Naive thymus-derived CD8-positive, alpha-beta T cell (primary cell): ENCODE measurements around the gene RNF113B. TPM values are rescaled to one million over a fixed set of nuclear protein-coding genes. Genes with fewer than 3 reads are reported as not detected.
A peak's percentile ranks its signal among the peaks of the same experiment; 100 is the strongest.

ENCODE experiments used
- ATAC-seq, 2 donors: fragments of 150-1000 bp; cut with Tn5 transposase in 1 of 2; sonication (Bioruptor Pico), chemical (Tn5 transposase) in 1 of 2; 1 replicate in 1 of 2; 2 replicates in 1 of 2; pipeline ENCODE4 v1.10.0; 2021; ENCODE audit warnings: mild to moderate bottlenecking in 2 of 2, moderate library complexity in 2 of 2
- POLR2A ChIA-PET: fragments of 350-600 bp; sonication (Branson Sonifier 250); formaldehyde crosslinking; loops from one replicate; lab custom pipeline; 2021; ENCODE audit warnings: antibody characterized with exemption; lab: Charles Lee
- DNase-seq, 10 donors: peaks; one replicate each; pipeline versions ENCODE4 v3.0.0 to v3.0.0-alpha.2; 2020 to 2022
- H3K27ac Mint-ChIP-seq, 10 donors: one replicate each; pipeline ENCODE4 v1.8.0; 2020 to 2022; ENCODE audit warnings: mild to moderate bottlenecking in 10 of 10, mixed read lengths in 10 of 10, moderate library complexity in 4 of 10, inconsistent platforms in 1 of 10
- H3K27me3 Mint-ChIP-seq, 5 donors: one replicate each; pipeline ENCODE4 v1.8.0; 2021 to 2022; ENCODE audit warnings: mixed read lengths in 5 of 5
- H3K36me3 Mint-ChIP-seq, 3 donors: one replicate each; pipeline ENCODE4 v1.8.0; 2020 to 2022; ENCODE audit warnings: mixed read lengths in 3 of 3, mild to moderate bottlenecking in 2 of 3, inconsistent platforms in 1 of 3
- H3K4me1 Mint-ChIP-seq, 4 donors: one replicate each; pipeline ENCODE4 v1.8.0; 2021 to 2022; ENCODE audit warnings: mixed read lengths in 4 of 4
- H3K4me3 Mint-ChIP-seq, 10 donors: one replicate each; pipeline ENCODE4 v1.8.0; 2020 to 2022; ENCODE audit warnings: mild to moderate bottlenecking in 10 of 10, mixed read lengths in 10 of 10, moderate library complexity in 6 of 10, inconsistent platforms in 1 of 10
- H3K9me3 Mint-ChIP-seq, 9 donors: one replicate each; pipeline ENCODE4 v1.8.0; 2020 to 2022; ENCODE audit warnings: mixed read lengths in 9 of 9, mild to moderate bottlenecking in 3 of 9, inconsistent platforms in 1 of 9, moderate library complexity in 1 of 9
- polyA plus RNA-seq, 3 donors: library from polyadenylated mRNA; unstranded; fragments of 300-500 nt; fragmentation: Illumina TruSeq; gene quantifications; one replicate each; pipeline ENCODE4 v1.2.3, GENCODE V29; 2021
- total RNA-seq, 8 experiments: library from RNA in 2 of 8; stranded (reverse) in 2 of 8; gene quantifications; one replicate each; pipeline ENCODE4 v1.2.3 and lab custom pipeline; 2021 to 2026

Gene RNF113B
- total and polyA plus RNA-seq, 5 experiments from 2014 or later = not detected

DNA sequence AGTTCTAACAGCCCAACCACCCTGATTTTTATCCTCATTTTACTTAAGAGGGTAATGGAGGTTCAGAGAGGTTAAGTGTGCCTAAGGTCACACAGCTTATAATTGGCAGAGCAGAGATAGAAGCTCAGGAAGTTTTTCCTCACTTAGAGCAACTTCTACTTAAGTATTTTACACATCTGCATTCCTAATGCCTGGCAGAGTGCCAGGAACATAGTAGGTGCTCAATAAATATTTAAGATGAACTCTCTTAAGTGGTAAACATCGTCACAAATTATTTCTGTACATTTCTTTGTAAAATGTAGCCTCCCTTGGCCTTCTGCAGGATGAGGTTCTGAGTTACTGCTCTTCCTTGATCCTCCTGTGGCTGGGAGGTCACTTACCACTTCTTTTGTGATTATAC, 19.5 kb downstream of the RNF113B start:
- ATAC-seq (no peak), DNase-seq (no peak)
- no peak overlapping the region for H3K4me3 Mint-ChIP-seq
- POLR2A ChIA-PET = no interaction called here
- H3K27ac Mint-ChIP-seq = no peak overlapping the region
- H3K27me3 Mint-ChIP-seq = peaks cover 9 to 31% (median 14%) of the 10 kb centered on the region in 5 donors
- no peaks in the 10 kb centered on the region for H3K36me3 Mint-ChIP-seq
- no peaks in the 10 kb centered on the region for H3K4me1 Mint-ChIP-seq
- H3K9me3 Mint-ChIP-seq = peaks cover 0 to 8% (median 0%) of the 10 kb centered on the region in 9 donors

DNA sequence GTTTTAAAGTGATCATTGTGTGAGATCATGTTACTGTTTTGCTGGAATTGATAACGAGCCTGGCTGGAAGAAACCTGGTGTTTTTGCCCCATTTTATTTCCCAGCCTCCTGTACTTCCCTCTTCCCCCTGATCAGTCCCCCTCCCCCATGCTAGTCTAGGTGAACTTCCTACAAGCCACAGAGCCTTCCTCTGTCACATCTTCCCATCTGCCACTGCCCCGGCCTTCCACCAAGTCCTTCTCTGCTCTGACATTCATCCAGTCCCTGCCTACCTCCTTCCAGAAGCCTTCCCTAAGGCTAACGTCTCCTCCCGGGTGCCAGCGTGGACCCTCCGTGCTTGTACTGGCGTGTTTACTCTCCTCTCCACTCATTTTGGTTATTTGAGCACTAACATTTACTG, 19.9 kb downstream of the RNF113B start:
- Mint-ChIP-seq H3K27ac (no peak overlapping the region), H3K36me3 (no peaks in the 10 kb centered on the region)
- POLR2A ChIA-PET = no interaction called here

DNA sequence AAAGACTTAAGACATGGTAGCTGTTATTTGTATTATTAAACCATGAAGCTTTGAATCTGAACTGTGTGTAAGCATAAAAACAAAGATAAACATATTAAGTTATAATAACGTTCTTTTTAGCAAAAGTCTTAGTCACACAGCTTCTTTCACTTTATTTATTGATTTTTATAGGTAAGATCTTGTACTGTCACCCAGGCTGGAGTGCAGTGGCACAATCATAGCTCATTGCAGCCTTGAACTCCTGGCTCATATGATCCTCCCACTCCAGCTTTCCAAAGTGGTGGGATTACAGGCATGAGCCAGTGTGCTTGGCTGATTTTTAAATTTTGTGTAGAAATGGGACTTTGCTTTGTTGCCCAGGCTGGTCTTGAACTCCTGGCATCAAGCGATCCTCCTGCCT, 20.8 kb downstream of the RNF113B start:
- Mint-ChIP-seq H3K4me1 (no peaks in the 10 kb centered on the region), H3K27me3 (peaks cover 10 to 45% (median 20%) of the 10 kb centered on the region in 5 donors), H3K4me3 (no peak overlapping the region), H3K9me3 (peaks cover 0 to 1% (median 0%) of the 10 kb centered on the region in 9 donors), H3K27ac (no peak overlapping the region), H3K36me3 (no peaks in the 10 kb centered on the region)
- ATAC-seq (no peak), DNase-seq (no peak)
- POLR2A ChIA-PET = no interaction called here

More for the DNA sequence above, 19.9 kb downstream of the RNF113B start:
- Mint-ChIP-seq H3K4me1 (no peaks in the 10 kb centered on the region), H3K9me3 (peaks cover 0 to 3% (median 0%) of the 10 kb centered on the region in 9 donors), H3K4me3 (no peak overlapping the region), H3K27me3 (peaks cover 9 to 35% (median 14%) of the 10 kb centered on the region in 5 donors)
- no peak for DNase-seq
- ATAC-seq = no peak

DNA sequence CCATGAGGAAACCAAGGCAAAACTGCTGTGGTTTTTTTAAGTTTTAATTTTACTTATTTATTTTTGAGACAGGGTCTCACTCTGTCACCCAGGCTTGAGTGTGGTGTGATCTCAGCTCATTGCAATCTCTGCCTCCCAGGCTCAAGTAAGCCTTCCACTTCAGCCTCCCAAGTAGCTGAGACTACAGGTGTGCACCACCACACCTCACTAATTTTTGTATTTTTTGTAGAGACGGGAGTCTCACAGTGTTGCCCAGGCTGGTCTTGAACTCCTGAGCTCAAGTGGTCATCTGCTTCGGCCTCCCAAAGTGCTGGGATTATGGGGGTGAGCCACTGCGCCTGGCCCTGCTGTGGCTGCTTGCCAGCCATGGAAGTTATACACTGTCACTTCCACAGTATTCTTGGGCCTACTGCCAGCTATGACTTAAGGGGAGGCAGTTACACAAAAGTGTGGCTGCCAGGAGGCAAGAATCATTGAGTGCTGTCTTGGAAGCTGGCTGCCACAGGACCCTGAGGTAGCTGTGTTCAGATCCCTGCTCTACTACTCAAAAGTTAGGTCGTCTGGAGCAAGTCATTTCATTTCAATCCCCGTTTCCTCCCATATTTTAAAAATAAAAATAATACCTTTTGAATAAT, 21.5 kb downstream of the RNF113B start:
- Mint-ChIP-seq H3K27me3 (peaks cover 12 to 51% (median 22%) of the 10 kb centered on the region in 5 donors), H3K4me3 (no peak overlapping the region), H3K9me3 (peaks cover 0 to 3% (median 0%) of the 10 kb centered on the region in 9 donors), H3K27ac (no peak overlapping the region), H3K4me1 (no peaks in the 10 kb centered on the region), H3K36me3 (no peaks in the 10 kb centered on the region)
- DNase-seq (no peak), ATAC-seq (no peak)
- POLR2A ChIA-PET = no interaction called here

DNA sequence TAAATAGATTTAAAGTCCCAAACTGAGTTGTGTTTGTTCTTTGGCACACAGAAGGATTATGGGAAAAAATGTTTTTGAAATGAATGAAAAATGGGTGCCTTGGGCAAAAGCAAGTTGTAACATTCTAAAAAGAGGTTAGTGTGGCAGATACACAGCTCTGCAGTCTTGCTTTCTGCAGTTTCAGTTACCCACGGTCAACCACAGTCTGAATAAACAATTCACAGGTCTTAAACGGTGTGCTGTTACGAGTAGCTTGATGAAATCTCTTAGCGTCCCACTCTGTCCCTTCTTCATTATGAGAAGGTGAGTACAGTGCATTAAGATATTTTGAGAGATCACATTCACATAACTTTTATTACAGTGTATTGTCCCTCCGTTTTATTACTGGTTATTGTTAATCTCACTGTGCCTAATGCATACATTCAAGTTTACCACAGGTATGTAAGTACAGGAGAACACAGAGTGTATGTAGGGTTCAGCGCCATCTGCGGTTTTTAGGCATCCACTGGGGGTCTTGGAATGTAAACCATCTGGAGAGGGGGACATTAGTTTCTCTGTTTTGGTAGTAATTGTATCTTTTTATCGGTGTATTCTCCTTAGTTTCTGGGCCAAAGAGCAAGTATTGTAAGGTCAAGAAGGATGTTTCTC, 26.1 kb downstream of the RNF113B start:
- ATAC-seq = no peak
- no peak for DNase-seq
- Mint-ChIP-seq H3K9me3 (peaks cover 0 to 3% (median 0%) of the 10 kb centered on the region in 9 donors), H3K36me3 (no peaks in the 10 kb centered on the region), H3K27ac (no peak overlapping the region), H3K4me1 (no peaks in the 10 kb centered on the region), H3K4me3 (no peak overlapping the region), H3K27me3 (peaks cover 24 to 59% (median 27%) of the 10 kb centered on the region in 5 donors)
- POLR2A ChIA-PET = no interaction called here

DNA sequence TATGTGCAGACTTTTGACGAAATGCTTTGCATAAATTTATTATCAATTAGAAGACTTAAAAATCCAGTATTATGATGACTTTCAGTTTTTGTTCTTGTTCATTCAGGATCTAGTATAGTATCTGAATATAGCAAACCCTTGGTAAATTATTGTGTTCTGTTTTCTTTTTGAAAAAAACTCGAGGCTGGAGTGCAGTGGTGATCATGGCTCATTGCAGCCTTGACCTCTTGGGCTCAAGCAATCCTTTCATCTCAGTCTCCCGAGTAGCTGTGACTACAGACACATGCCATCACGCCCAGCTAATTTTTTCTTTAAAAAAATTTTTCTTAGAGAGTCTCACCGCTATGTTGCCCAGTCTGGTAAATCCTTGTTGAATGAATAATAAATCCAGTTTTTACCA, 29.5 kb downstream of the RNF113B start:
- Mint-ChIP-seq H3K27me3 (peaks cover 30 to 60% (median 41%) of the 10 kb centered on the region in 5 donors), H3K4me1 (peaks cover 3 to 12% (median 5%) of the 10 kb centered on the region in 4 donors), H3K27ac (no peak overlapping the region), H3K4me3 (no peak overlapping the region), H3K9me3 (peaks cover 0 to 3% (median 0%) of the 10 kb centered on the region in 9 donors), H3K36me3 (no peaks in the 10 kb centered on the region)
- no peak for DNase-seq
- POLR2A ChIA-PET = no interaction called here
- no peak for ATAC-seq

DNA sequence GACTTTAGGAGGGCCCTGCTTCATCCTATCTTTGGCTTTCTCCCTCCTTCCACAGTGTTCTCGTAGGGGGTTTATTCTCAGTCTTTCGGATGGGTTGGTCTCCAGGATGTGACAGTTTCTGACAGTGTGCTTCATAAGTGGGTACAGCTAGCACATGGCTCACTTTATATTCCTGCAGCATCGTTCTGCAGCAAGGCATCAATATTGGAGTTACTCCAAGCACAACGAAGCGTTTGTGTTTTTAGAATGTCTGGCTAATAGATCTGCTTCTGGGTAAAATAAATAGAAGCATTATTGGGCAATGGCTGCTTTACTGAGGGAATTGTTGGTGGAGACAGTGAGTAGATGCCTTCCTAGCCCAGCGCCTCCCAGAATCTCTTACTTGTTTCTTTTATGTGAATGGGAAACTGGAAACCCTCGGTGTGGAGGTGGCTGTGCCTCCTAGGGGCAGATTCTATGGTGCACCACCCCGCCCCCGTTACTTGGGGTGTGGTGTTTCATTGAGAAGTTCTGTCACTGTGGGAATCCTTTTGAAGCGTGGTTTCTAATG, 32.2 kb downstream of the RNF113B start:
- Mint-ChIP-seq H3K36me3 (no peaks in the 10 kb centered on the region), H3K4me3 (peak overlapping the region; percentile 15 to 80 (median 49)), H3K4me1 (peaks cover 3 to 20% (median 13%) of the 10 kb centered on the region in 4 donors), H3K9me3 (peaks cover 0 to 6% (median 0%) of the 10 kb centered on the region in 9 donors), H3K27ac (no peak overlapping the region), H3K27me3 (peaks cover 35 to 65% (median 47%) of the 10 kb centered on the region in 5 donors)
- DNase-seq (no peak), ATAC-seq (no peak)
- POLR2A ChIA-PET = no interaction called here

DNA sequence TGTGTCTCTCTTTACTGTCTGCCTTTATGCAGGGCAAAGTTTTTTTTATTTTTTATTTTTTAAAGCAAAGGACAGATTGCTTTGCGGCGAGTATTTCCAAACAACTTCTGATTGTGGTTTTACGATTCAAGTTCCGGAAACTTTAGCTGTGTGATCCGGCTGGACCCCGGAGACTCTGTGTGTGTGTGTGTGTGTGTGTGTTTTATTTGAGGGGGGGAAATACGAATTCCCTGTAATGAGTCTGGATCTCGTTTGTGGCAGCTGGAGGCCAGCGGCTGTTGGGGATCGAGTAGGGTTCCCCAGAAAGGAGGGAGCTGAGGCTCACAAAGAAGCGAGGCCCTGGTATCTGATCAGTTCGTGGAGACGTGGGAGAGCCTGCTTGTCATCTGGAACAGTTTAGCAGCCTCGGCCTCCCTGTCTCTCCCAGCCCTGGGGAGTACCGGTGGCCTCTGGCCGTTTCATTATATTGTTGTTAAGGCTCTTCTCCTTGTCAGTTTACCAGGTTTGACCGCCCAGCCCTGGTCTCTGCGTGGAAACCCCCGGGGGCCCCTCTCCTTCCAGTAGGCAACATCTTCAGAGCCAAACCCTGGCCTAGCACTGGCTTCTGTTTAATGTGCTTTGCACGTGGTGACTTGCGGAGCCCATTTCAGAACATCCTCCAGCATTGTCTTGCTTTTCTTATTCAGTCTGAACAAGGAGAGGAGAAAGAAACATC, 32.9 kb downstream of the RNF113B start:
- DNase-seq (no peak), ATAC-seq (no peak)
- Mint-ChIP-seq H3K36me3 (no peaks in the 10 kb centered on the region), H3K4me3 (peak overlapping the region; percentile 61 to 80 (median 74)), H3K27ac (no peak overlapping the region), H3K9me3 (peaks cover 0 to 6% (median 0%) of the 10 kb centered on the region in 9 donors), H3K27me3 (peaks cover 37 to 61% (median 51%) of the 10 kb centered on the region in 5 donors), H3K4me1 (peaks cover 3 to 20% (median 13%) of the 10 kb centered on the region in 4 donors)
- POLR2A ChIA-PET = no interaction called here

DNA sequence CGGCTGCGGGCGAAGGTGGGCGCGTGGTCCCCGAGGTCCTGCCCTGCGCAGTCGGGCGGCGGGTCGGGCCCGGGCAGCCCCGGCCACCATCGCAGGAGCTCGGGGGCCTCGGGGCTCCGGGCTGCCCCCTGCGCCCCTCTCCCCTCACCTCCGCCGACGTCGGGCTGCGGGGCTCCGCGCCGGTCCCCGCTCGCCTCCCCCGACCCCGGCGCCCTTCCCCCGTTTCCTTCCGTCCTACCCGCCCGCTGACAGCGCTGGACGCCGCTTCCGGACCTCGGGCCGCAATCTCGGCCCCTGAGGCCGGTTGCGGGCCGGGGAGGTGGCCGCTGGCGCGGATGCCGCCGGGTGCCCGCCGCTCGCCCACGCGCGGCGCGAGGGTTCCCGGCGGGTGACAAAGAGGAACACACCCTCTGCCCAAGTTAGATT, 33.5 kb downstream of the RNF113B start:
- Mint-ChIP-seq H3K27ac (no peak overlapping the region), H3K4me3 (peak overlapping the region in 6 of 10 donors; percentile 61 to 80 (median 76)), H3K4me1 (peaks cover 3 to 20% (median 13%) of the 10 kb centered on the region in 4 donors), H3K9me3 (peaks cover 0 to 6% (median 0%) of the 10 kb centered on the region in 9 donors), H3K27me3 (peaks cover 36 to 56% (median 50%) of the 10 kb centered on the region in 5 donors), H3K36me3 (no peaks in the 10 kb centered on the region)
- POLR2A ChIA-PET = no interaction called here
- no peak for DNase-seq
- no peak for ATAC-seq

DNA sequence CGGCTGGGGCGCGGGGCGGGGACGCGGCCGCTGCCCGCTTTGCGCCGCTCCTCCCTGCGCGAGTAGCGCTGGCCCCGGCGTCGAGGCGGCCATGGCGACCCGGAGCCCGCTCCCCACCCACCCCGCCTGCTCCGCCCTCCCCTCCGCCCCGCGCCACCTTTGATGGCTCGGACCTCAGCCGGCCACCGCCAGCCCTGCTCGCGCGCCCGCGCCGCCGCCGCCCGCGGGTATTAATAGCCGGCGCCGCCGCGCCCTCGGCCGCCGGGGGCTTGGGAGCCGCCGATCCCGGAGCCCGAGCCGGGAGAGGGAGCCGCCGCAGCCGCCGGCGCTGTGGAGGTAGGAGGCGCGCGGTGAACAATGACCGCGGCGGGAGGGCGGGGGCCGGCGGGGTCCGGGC, 33.9 kb downstream of the RNF113B start:
- no peaks in the 10 kb centered on the region for H3K36me3 Mint-ChIP-seq
- no peak overlapping the region for H3K4me3 Mint-ChIP-seq
- H3K27me3 Mint-ChIP-seq = peaks cover 37 to 56% (median 47%) of the 10 kb centered on the region in 5 donors
- H3K9me3 Mint-ChIP-seq = peaks cover 0 to 6% (median 0%) of the 10 kb centered on the region in 9 donors
- H3K4me1 Mint-ChIP-seq = peaks cover 3 to 20% (median 13%) of the 10 kb centered on the region in 4 donors
- ATAC-seq = no peak
- POLR2A ChIA-PET = no interaction called here
- no peak overlapping the region for H3K27ac Mint-ChIP-seq
- no peak for DNase-seq

DNA sequence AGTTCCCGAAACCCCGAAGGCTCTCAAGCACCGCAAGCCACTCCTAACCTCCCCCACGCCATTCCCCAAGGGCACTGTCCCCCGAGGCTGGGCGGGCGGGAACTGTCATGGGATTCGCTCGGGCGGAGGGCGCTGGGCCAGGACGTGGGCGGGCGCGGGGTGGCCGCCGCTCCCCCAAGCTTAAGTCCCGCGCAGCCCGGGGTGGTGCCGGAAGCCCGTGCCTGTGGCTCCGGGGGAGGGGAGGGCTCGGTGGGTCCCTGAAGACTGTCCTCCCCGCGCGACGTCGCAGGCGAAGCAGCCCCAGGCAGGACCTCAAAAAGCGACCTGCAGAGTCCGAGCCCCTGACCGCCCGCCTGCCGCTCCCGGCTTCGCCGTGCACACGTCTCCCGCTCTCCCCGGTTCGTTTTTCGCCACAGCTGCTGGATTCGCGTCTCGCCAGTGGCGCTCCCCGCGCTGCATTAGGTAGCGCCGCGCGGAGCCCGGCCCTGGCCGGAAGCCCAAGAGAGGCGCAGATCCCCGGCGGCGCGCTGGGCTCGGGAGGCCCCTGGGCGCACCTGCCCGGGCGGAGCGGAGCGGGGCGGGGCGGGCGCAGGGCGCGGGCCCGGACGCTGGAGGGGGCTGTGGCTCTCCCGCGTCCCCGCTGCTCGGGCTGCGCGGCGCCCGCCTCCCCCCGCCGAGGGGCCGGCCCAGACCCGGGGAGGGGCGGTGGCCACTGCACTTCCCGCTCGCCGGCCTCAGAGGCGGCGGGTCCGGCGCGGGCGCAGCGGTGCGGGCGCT, 34.5 kb downstream of the RNF113B start, which contains the start of gene FARP1:
FARP1 (plus strand) TSS at position 715 of the 777 bp plus-strand sequence. CDS start 70,149 bp downstream, outside the sequence.
- Mint-ChIP-seq H3K36me3 (no peaks in the 10 kb centered on the region), H3K4me3 (peak within 1 kb of the TSS; percentile 62 to 80 (median 72)), H3K27ac (no peak within 1 kb of the TSS), H3K9me3 (peaks cover 0 to 6% (median 0%) of the 10 kb centered on the region in 9 donors), H3K4me1 (peaks cover 3 to 20% (median 13%) of the 10 kb centered on the region in 4 donors), H3K27me3 (peaks cover 35 to 58% (median 50%) of the 10 kb centered on the region in 5 donors)
- DNase-seq (peak in 2 of 10 donors; percentile 5 to 9), ATAC-seq (peak; percentile 65 to 73)
- POLR2A ChIA-PET = no interaction called here
